HFF-Myc (cell line): ENCODE results near the gene HMGB4.

ENCODE experiments used
- DNase-seq: peaks from one replicate; pipeline ENCODE4 v3.0.0-alpha.2; 2011; ENCODE audit warnings: low read depth; ENCODE audit errors: extremely low read depth
- H3K4me3 ChIP-seq: replicated peaks from 2 replicates; pipeline ENCODE4 v1.5.1; 2011; ENCODE audit warnings: low read depth, mild to moderate bottlenecking, control low read depth, low read length
- TF ChIP-seq, protein P1 (sequence below): IDR thresholded peaks from 2 replicates; pipeline ENCODE4 v1.5.1; 2012; ENCODE audit warnings: mild to moderate bottlenecking, low read depth, low read length, control low read depth; ENCODE audit errors: missing control alignments

Gene HMGB4

GRCh38 chr1:33842348-33842747 is 21.5 kb upstream of the HMGB4 start:
- TF ChIP-seq, protein P1, sequence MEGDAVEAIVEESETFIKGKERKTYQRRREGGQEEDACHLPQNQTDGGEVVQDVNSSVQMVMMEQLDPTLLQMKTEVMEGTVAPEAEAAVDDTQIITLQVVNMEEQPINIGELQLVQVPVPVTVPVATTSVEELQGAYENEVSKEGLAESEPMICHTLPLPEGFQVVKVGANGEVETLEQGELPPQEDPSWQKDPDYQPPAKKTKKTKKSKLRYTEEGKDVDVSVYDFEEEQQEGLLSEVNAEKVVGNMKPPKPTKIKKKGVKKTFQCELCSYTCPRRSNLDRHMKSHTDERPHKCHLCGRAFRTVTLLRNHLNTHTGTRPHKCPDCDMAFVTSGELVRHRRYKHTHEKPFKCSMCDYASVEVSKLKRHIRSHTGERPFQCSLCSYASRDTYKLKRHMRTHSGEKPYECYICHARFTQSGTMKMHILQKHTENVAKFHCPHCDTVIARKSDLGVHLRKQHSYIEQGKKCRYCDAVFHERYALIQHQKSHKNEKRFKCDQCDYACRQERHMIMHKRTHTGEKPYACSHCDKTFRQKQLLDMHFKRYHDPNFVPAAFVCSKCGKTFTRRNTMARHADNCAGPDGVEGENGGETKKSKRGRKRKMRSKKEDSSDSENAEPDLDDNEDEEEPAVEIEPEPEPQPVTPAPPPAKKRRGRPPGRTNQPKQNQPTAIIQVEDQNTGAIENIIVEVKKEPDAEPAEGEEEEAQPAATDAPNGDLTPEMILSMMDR = no peak
- no peak overlapping the region for H3K4me3 ChIP-seq
- no peak for DNase-seq

- H3K4me3 ChIP-seq = no peak overlapping the region
- no peak for DNase-seq
- TF ChIP-seq, protein P1 = no peak
Measured at GRCh38 chr1:33844166-33844565, 19.7 kb upstream of the HMGB4 start.

DNA sequence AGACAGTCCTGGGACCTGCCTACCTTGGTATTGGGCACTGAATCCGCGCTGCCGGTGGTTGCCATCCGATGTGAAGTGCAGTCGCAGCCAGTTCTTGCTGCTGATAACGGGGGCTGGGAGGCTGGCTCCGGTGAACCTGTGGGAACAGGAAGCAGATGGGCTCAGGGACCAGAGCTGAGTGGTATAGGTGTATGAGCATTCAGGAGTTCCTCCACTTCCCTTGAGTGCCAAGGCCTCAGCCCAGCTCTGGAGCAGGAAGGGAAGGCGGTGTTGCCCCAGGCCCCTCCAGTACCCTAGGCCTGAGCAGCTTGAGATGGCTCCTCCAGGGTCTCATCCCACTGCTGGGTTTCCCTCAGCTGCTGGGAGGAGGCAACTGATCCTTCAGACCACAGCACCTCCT is 17.0 kb upstream of the HMGB4 start:
- TF ChIP-seq, protein P1 = no peak
- H3K4me3 ChIP-seq = no peak overlapping the region
- no peak for DNase-seq

GRCh38 chr1:33848205-33848937 is 15.5 kb upstream of the HMGB4 start:
- H3K4me3 ChIP-seq = no peak overlapping the region
- TF ChIP-seq, protein P1 = no peak
- no peak for DNase-seq

GRCh38 chr1:33849211-33849610 is 14.7 kb upstream of the HMGB4 start:
- TF ChIP-seq, protein P1 = no peak
- DNase-seq = no peak

DNA sequence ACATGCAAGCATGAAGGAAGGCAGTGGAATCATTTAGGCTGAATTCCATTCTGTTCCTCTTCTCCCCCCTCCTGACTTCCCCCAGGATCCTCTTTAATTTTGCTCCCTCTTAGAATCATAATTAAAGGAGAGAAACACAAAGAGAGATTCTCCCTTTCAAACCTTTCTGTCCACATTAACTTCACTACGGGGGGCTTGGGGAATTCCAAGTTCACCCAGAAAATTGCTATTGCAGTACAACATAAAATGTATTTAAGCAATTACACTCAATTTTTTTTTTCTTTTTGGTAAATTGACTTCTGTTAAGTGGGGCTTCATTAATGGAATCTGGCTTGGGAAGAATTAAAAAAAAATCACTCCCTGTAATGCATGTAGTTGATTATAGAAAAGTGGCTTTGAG is 13.4 kb upstream of the HMGB4 start:
- no peak for DNase-seq
- TF ChIP-seq, protein P1 = no peak
- no peak overlapping the region for H3K4me3 ChIP-seq

More at GRCh38 chr1:33849211-33849610, 14.7 kb upstream of the HMGB4 start:
- no peak overlapping the region for H3K4me3 ChIP-seq

GRCh38 chr1:33852711-33853110 is 11.2 kb upstream of the HMGB4 start:
- H3K4me3 ChIP-seq = no peak overlapping the region
- TF ChIP-seq, protein P1 = no peak
- no peak for DNase-seq
